ENCODE data around the gene GRAMD1A.
"Not testable (repeated sequence)": the region's sequence is repeated elsewhere in the genome, so short reads cannot be mapped to it uniquely, and the experiment has no call there.

Gene GRAMD1A

GRCh38 chr19:35027851-35028599 lies 27.9 kb downstream of the GRAMD1A start:
- no peak for DNase-seq
- TF ChIP-seq GATA1 (IDR thresholded peaks at IDR 0.05; ENCODE audit: low read depth, low read length) (no peak), POLR2A (IDR thresholded peaks at IDR 0.05; ENCODE audit: low read length) (no peak)

GRCh38 chr19:35028600-35028885 lies 28.4 kb downstream of the GRAMD1A start:
- DNase-seq, result not testable (repeated sequence)

GRCh38 chr19:35029275-35029736 lies 29.2 kb downstream of the GRAMD1A start:
- not testable (repeated sequence) for DNase-seq

- no peak for DNase-seq
- no peak for TF ChIP-seq GATA1 (IDR thresholded peaks at IDR 0.05; ENCODE audit: low read depth, low read length)
- no peak for TF ChIP-seq POLR2A (IDR thresholded peaks at IDR 0.05; ENCODE audit: low read length)
These were observed 29.7 kb downstream of the GRAMD1A start for GRCh38 chr19:35029737-35030256.

- no peak for TF ChIP-seq GATA1 (IDR thresholded peaks at IDR 0.05; ENCODE audit: low read depth, low read length)
- no peak for TF ChIP-seq POLR2A (IDR thresholded peaks at IDR 0.05; ENCODE audit: low read length)
- DNase-seq, result peak; percentile 45 to 46
These were observed 30.3 kb downstream of the GRAMD1A start, which contains the start of gene SCN1B for GRCh38 chr19:35030257-35031071. TSS of gene SCN1B (plus strand) at chr19:35030470. CDS start at chr19:35030821, 351 bp downstream.

GRCh38 chr19:35031072-35031881 lies 31.2 kb downstream of the GRAMD1A start:
- no peak for DNase-seq
- no peak for TF ChIP-seq GATA1 (IDR thresholded peaks at IDR 0.05; ENCODE audit: low read depth, low read length)
- TF ChIP-seq POLR2A (IDR thresholded peaks at IDR 0.05; ENCODE audit: low read length), result no peak

- no peak for TF ChIP-seq GATA1 (IDR thresholded peaks at IDR 0.05; ENCODE audit: low read depth, low read length)
- no peak for TF ChIP-seq POLR2A (IDR thresholded peaks at IDR 0.05; ENCODE audit: low read length)
- DNase-seq, result no peak
These were observed 32.3 kb downstream of the GRAMD1A start for GRCh38 chr19:35032356-35032865.

- no peak for TF ChIP-seq GATA1 (IDR thresholded peaks at IDR 0.05; ENCODE audit: low read depth, low read length)
- no peak for TF ChIP-seq POLR2A (IDR thresholded peaks at IDR 0.05; ENCODE audit: low read length)
- DNase-seq, result no peak
These were observed 33.2 kb downstream of the GRAMD1A start for GRCh38 chr19:35033067-35034004.

- TF ChIP-seq POLR2A (IDR thresholded peaks at IDR 0.05; ENCODE audit: low read length) (no peak), GATA1 (IDR thresholded peaks at IDR 0.05; ENCODE audit: low read depth, low read length) (no peak)
These were observed 33.9 kb downstream of the GRAMD1A start for GRCh38 chr19:35034005-35034502.

GRCh38 chr19:35034588-35035382 lies 34.7 kb downstream of the GRAMD1A start:
- TF ChIP-seq GATA1 (IDR thresholded peaks at IDR 0.05; ENCODE audit: low read depth, low read length) (no peak), POLR2A (IDR thresholded peaks at IDR 0.05; ENCODE audit: low read length) (no peak)
- DNase-seq, result no peak

More at GRCh38 chr19:35034005-35034502, 33.9 kb downstream of the GRAMD1A start:
- no peak for DNase-seq

- TF ChIP-seq GATA1 (IDR thresholded peaks at IDR 0.05; ENCODE audit: low read depth, low read length), result no peak
- no peak for TF ChIP-seq POLR2A (IDR thresholded peaks at IDR 0.05; ENCODE audit: low read length)
- no peak for DNase-seq
These were observed 37.8 kb downstream of the GRAMD1A start for GRCh38 chr19:35037716-35038622.
